ENCODE measurements around the gene DLG1. TPM values are rescaled to one million over a fixed set of nuclear protein-coding genes. Genes with fewer than 3 reads are reported as not detected.

Gene DLG1
- total RNA-seq, 2 experiments from 2014 or later = 48.9 to 95.1 TPM

DNA sequence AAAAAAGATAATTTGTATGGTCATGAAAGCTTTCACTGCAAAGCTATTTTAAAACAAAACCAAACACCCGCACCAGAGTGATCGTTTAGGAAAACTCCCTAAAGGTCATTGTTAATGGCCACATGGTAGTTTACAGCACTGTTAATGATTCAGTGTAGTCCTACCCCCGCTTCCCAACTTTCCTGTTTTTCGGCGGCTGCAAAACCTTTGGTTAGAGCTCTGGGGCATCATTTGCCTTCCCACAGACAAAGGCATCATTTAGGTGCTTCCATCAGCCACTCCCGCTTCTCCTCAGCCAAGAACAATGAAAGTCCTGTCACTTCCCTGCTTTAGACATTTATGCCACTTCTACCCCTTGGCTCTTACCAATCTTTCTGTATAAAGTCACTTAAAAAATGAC is 279.4 kb downstream of the DLG1 start:
- Histone ChIP-seq H4K20me1 (ENCODE audit: insufficient read depth, low read length) (no peaks in the 10 kb centered on the region), H3K4me3 (ENCODE audit: low read depth, low read length, poor library complexity, severe bottlenecking) (no peak overlapping the region), H3K4me1 (ENCODE audit: insufficient read depth, low read length, poor library complexity, severe bottlenecking) (peaks cover 21% of the 10 kb centered on the region), H2AFZ (ENCODE audit: low read length) (no peak overlapping the region), H3K36me3 (ENCODE audit: insufficient read depth, low read length) (no peaks in the 10 kb centered on the region), H3K4me2 (ENCODE audit: low read length) (no peak overlapping the region), H3K79me2 (ENCODE audit: insufficient read depth, low read depth, low read length) (no peaks in the 10 kb centered on the region), H3K9me2 (ENCODE audit: insufficient read depth, low read length) (no peaks in the 10 kb centered on the region), H3K27ac (ENCODE audit: low read depth, low read length, poor library complexity, severe bottlenecking) (no peak overlapping the region), H3K9me3 (ENCODE audit: low read length) (no peaks in the 10 kb centered on the region)
- POLR2A ChIA-PET = interaction anchor here (0.7 kb wide), 1 partner anchor 778 kb away, joined by 3 read pairs; no protein-coding TSS in a partner anchor
- intact Hi-C loops (cut with micrococcal nuclease; ENCODE audit: unreplicated experiment) = no loop called here
- no TSS peak for BruUV-seq (replicated peaks)
- TF ChIP-seq, protein P1, sequence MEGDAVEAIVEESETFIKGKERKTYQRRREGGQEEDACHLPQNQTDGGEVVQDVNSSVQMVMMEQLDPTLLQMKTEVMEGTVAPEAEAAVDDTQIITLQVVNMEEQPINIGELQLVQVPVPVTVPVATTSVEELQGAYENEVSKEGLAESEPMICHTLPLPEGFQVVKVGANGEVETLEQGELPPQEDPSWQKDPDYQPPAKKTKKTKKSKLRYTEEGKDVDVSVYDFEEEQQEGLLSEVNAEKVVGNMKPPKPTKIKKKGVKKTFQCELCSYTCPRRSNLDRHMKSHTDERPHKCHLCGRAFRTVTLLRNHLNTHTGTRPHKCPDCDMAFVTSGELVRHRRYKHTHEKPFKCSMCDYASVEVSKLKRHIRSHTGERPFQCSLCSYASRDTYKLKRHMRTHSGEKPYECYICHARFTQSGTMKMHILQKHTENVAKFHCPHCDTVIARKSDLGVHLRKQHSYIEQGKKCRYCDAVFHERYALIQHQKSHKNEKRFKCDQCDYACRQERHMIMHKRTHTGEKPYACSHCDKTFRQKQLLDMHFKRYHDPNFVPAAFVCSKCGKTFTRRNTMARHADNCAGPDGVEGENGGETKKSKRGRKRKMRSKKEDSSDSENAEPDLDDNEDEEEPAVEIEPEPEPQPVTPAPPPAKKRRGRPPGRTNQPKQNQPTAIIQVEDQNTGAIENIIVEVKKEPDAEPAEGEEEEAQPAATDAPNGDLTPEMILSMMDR (conservative IDR thresholded peaks at IDR 0.05; ENCODE audit: low read length) = no peak
- no peak for TF ChIP-seq EZH2phosphoT487 (IDR thresholded peaks at IDR 0.05; ENCODE audit: borderline replicate concordance, low read depth, low read length)
- CTCF ChIA-PET (ENCODE audit: unreplicated experiment) = no interaction called here
- DNase-seq (ENCODE audit: low spot score) = no peak

DNA sequence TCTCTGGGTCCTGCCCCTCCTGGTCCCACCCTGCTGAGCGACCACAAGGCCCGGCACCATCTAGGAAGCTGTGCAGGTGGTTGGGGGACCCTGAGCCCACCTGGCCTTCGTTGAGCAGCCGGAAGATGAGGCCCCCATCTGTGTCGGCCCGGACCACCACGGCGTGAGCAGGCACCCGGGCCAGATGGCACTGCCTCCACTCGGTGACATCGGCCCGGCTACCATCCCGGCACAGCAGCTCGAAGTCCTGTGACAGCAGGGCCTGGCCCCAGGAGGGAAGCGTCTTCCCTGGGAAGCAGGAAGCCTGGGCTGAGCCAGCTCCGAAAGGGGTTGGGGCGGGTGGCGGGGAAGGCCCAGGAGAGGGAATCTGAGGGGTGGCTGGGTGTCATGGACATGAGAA is 281.4 kb downstream of the DLG1 start:
- no peaks in the 10 kb centered on the region for H3K79me2 ChIP-seq (ENCODE audit: insufficient read depth, low read depth, low read length)
- ChIA-PET CTCF (ENCODE audit: unreplicated experiment) (no interaction called here), POLR2A (no interaction called here)
- no peak overlapping the region for H2AFZ ChIP-seq (ENCODE audit: low read length)
- TF ChIP-seq EZH2phosphoT487 (IDR thresholded peaks at IDR 0.05; ENCODE audit: borderline replicate concordance, low read depth, low read length) = no peak
- TF ChIP-seq, protein P1 (conservative IDR thresholded peaks at IDR 0.05; ENCODE audit: low read length) = no peak
- no peak overlapping the region for H3K4me2 ChIP-seq (ENCODE audit: low read length)
- no peaks in the 10 kb centered on the region for H4K20me1 ChIP-seq (ENCODE audit: insufficient read depth, low read length)
- H3K4me3 ChIP-seq (ENCODE audit: low read depth, low read length, poor library complexity, severe bottlenecking) = no peak overlapping the region
- no peak for DNase-seq (ENCODE audit: low spot score)
- peaks cover under 1% of the 10 kb centered on the region for H3K4me1 ChIP-seq (ENCODE audit: insufficient read depth, low read length, poor library complexity, severe bottlenecking)
- intact Hi-C loops (cut with micrococcal nuclease; ENCODE audit: unreplicated experiment) = no loop called here
- H3K36me3 ChIP-seq (ENCODE audit: insufficient read depth, low read length) = no peaks in the 10 kb centered on the region
- no peak overlapping the region for H3K27ac ChIP-seq (ENCODE audit: low read depth, low read length, poor library complexity, severe bottlenecking)
- no peaks in the 10 kb centered on the region for H3K9me2 ChIP-seq (ENCODE audit: insufficient read depth, low read length)
- BruUV-seq (replicated peaks) = no TSS peak
- no peaks in the 10 kb centered on the region for H3K9me3 ChIP-seq (ENCODE audit: low read length)

DNA sequence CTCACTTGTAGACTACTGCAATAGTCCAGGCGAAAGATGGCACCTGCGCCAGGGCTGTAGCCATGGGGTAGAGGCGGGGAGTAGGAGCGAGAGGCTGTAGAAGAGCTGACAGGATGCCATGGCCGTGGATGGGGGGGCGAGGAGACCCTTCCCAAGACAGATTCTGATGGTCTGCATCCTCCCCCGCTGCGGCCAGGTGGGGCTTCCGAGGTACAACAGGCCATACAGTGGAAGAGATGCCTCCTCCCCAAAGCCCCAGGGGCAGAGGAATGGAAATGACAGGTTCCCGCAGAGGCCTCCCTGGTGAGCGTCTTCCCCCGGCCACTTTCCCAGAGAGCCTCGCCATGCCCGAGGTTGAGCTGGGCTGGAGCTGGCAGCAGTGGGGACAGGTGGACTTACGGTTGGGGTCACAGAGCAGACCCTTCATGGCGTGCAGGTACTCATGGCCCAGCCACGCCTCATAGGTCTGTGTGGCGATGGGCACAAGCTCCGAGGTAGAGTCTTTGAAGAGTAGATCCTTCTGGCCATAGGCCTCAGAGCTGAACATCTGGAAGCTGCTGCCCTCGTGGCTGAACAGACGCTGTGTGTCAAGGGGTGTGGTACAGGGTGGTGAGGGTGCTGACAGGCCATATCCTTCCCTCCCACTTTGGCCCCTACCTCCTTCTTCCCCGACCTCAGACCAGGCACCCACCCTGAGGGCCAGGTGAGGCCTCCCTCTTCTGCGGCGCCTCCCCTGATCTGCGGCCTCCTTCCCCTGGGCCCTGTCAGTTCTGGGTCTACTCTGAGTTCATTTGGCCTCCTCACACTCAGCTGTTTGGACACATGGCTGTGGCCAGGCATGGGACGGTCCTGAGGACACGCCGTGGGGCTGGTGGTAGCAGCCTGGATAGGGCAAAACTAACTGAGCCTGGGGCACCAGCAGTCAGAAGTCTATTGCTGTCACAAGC is 282.3 kb downstream of the DLG1 start:
- H4K20me1 ChIP-seq (ENCODE audit: insufficient read depth, low read length) = no peaks in the 10 kb centered on the region
- H3K36me3 ChIP-seq (ENCODE audit: insufficient read depth, low read length) = no peaks in the 10 kb centered on the region
- TF ChIP-seq, protein P1 (conservative IDR thresholded peaks at IDR 0.05; ENCODE audit: low read length) = no peak
- no peak for TF ChIP-seq EZH2phosphoT487 (IDR thresholded peaks at IDR 0.05; ENCODE audit: borderline replicate concordance, low read depth, low read length)
- H3K4me2 ChIP-seq (ENCODE audit: low read length) = no peak overlapping the region
- ChIA-PET POLR2A (no interaction called here), CTCF (ENCODE audit: unreplicated experiment) (interaction anchor here (1.1 kb wide), 1 partner anchor 10 kb away, joined by 3 read pairs; no protein-coding TSS in a partner anchor)
- H3K4me1 ChIP-seq (ENCODE audit: insufficient read depth, low read length, poor library complexity, severe bottlenecking) = no peaks in the 10 kb centered on the region
- intact Hi-C loops (cut with micrococcal nuclease; ENCODE audit: unreplicated experiment) = no loop called here
- BruUV-seq (replicated peaks) = no TSS peak
- no peaks in the 10 kb centered on the region for H3K79me2 ChIP-seq (ENCODE audit: insufficient read depth, low read depth, low read length)
- no peak overlapping the region for H3K4me3 ChIP-seq (ENCODE audit: low read depth, low read length, poor library complexity, severe bottlenecking)
- no peaks in the 10 kb centered on the region for H3K9me2 ChIP-seq (ENCODE audit: insufficient read depth, low read length)
- DNase-seq (ENCODE audit: low spot score) = no peak
- H3K9me3 ChIP-seq (ENCODE audit: low read length) = no peaks in the 10 kb centered on the region
- H3K27ac ChIP-seq (ENCODE audit: low read depth, low read length, poor library complexity, severe bottlenecking) = no peak overlapping the region
- no peak overlapping the region for H2AFZ ChIP-seq (ENCODE audit: low read length)
